H1 (cell line): ENCODE data around the gene PLSCR5. TPM values are rescaled to one million over a fixed set of nuclear protein-coding genes. Genes with fewer than 3 reads are reported as not detected.

Experiments used
- BACH1 ChIP-seq: IDR thresholded peaks from 2 replicates; pipeline ENCODE4 v1.6.1; 2012; ENCODE audit warnings: low read length, improper control_type of control experiment
- BCL11A ChIP-seq, 2 experiments: IDR thresholded peaks; one replicate each; pipeline ENCODE4 v1.6.1; 2011; ENCODE audit warnings: low read depth in 2 of 2, low read length in 2 of 2, mild to moderate bottlenecking in 2 of 2
- CTBP2 ChIP-seq: IDR thresholded peaks from 2 replicates; pipeline ENCODE4 v1.7.0; 2011; ENCODE audit warnings: borderline replicate concordance, mild to moderate bottlenecking, moderate library complexity, mixed read lengths, low read length; ENCODE audit not compliant: insufficient read depth, insufficient read length
- EGR1 ChIP-seq: IDR thresholded peaks from 2 replicates; pipeline ENCODE4 v1.6.1; 2011; ENCODE audit warnings: low read depth, low read length, borderline replicate concordance
- HDAC2 ChIP-seq, 2 experiments: fragments of 300-600 bp in 1 of 2; sonication (generic) in 1 of 2; IDR thresholded peaks; 2 replicates each; pipeline ENCODE4 v1.6.1; 2011 to 2012; ENCODE audit warnings: low read depth in 2 of 2, low read length in 2 of 2, mild to moderate bottlenecking in 2 of 2, moderate library complexity in 2 of 2, borderline replicate concordance in 1 of 2, inconsistent platforms in 1 of 2
- RBBP5 ChIP-seq: IDR thresholded peaks from 2 replicates; pipeline ENCODE4 v1.7.1; 2012; ENCODE audit warnings: low read depth, mild to moderate bottlenecking, inconsistent platforms, low read length, moderate library complexity, borderline replicate concordance
- SIN3A ChIP-seq, 2 experiments: IDR thresholded peaks in 1 of 2; conservative IDR thresholded peaks in 1 of 2; 2 replicates each; pipeline ENCODE4 v1.6.1; 2011 to 2012; ENCODE audit warnings: low read length in 2 of 2, improper control_type of control experiment in 1 of 2, low read depth in 1 of 2, mild to moderate bottlenecking in 1 of 2
- SP1 ChIP-seq: IDR thresholded peaks from 2 replicates; pipeline ENCODE4 v1.6.1; 2011; ENCODE audit warnings: low read depth, low read length
- TAF7 ChIP-seq: optimal IDR thresholded peaks from 2 replicates; pipeline ENCODE3; 2011; ENCODE audit warnings: low read depth, mild to moderate bottlenecking, inconsistent platforms, low read length, moderate library complexity, borderline replicate concordance
- TEAD4 ChIP-seq: IDR thresholded peaks from 2 replicates; pipeline ENCODE4 v1.6.1; 2012; ENCODE audit warnings: low read depth, low read length, inconsistent platforms, mixed read lengths
- polyA plus RNA-seq, 7 experiments: library from polyadenylated mRNA; depleted of rRNA in 3 of 7; stranded (reverse) in 5 of 7; unstranded in 2 of 7; fragments of >200 nt in 5 of 7; fragments of 200-250 nt in 2 of 7; gene quantifications; 1 replicate in 5 of 7; 2 replicates in 1 of 7; 4 replicates in 1 of 7; pipeline versions ENCODE4 v1.2.1 to v1.2.3, GENCODE V29; 2011 to 2013; ENCODE audit warnings: missing spikeins in 2 of 7, mixed read lengths in 2 of 7
- total RNA-seq: library from RNA; stranded (reverse); fragmentation: NEBNext Ultra II Directional; extraction: Animal tissue kit (Norgen Biotek cat#: 25700); gene quantifications from 2 replicates; pipeline ENCODE4 v1.2.1, GENCODE V29; 2021
- TF ChIP-seq, protein P1 (sequence below): IDR thresholded peaks from 2 replicates; pipeline ENCODE4 v1.6.1; 2012; ENCODE audit warnings: inconsistent platforms

PLSCR5 gene
- total and polyA plus RNA-seq, 2 of the 8 experiments (the other 6 are each of a cell fraction or from before 2014, with no cell fraction given): not detected

DNA sequence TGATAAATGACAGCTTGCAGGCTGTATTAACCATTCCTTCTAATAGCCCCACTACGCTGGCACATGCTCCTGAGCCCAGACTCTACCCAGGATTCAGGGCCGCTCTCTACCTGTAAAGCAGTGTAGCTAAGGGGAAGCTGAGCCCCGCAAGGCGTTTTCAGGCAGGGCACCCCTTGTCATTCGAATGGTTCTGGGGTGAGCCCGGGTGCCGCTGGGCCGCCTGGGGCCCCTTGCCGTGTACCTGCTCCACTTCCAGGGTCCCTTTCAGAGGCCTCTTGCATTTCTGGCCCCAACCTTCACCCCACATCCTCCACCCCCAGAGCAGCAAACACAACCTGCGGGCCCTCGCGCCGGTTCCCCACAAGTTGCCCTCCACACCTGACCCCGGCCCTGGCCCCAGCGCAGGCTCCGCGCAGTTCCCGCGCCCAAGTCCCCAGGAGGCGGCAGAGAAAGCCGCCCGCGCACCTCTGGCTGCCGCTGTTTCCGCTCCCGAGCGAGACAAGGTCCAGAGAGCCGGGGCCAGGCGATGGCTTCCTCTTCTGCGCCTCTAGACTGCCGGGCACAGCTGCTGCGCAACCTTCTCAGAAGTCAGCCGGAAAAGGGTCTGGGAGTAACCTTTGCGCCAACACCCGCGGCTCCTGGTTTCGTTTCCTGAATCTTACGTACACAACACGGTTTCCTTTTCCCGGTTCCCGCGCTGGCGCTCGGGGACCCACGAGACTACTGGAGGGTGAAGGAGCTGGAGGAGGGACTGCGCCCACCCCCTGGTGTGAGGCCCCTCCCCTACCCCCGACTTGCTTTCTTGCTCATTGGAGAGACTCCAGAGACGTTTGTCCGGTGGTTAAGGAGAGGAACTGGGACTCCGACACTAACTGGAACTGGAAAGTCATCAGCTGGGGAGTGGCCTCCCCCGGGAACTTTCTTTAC is 60.9 kb downstream of the PLSCR5 start, which contains the start of gene PLSCR1 (continued):
- no peak for TF ChIP-seq BACH1
- TF ChIP-seq EGR1: no peak
- TF ChIP-seq, protein P1, sequence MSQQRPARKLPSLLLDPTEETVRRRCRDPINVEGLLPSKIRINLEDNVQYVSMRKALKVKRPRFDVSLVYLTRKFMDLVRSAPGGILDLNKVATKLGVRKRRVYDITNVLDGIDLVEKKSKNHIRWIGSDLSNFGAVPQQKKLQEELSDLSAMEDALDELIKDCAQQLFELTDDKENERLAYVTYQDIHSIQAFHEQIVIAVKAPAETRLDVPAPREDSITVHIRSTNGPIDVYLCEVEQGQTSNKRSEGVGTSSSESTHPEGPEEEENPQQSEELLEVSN: peak; percentile 77
- TF ChIP-seq HDAC2 (IDR thresholded peaks at IDR 0.05; ENCODE audit: borderline replicate concordance in 1 of 2, low read depth in 2 of 2, low read length in 2 of 2): peak in 1 of 2 experiments; percentile 36; a peak in 1 of 4 replicates
- TF ChIP-seq SIN3A (conservative IDR thresholded peaks at IDR 0.05 in 1 of 2, IDR thresholded peaks at IDR 0.05 in 1 of 2; ENCODE audit: low read depth in 1 of 2, low read length in 2 of 2): peak in 1 of 2 experiments; percentile 16; a peak in 1 of 4 replicates
- TF ChIP-seq TAF7: peak; percentile 75
- peak; percentile 86; the same call in 1 of the 2 replicates for TF ChIP-seq RBBP5
- TF ChIP-seq TEAD4: no peak
- TF ChIP-seq SP1: no peak
- peak; percentile 89 for TF ChIP-seq CTBP2
- TF ChIP-seq BCL11A (IDR thresholded peaks at IDR 0.05; ENCODE audit: low read depth in 2 of 2, low read length in 2 of 2): no peak
